DND-41 (cell line): ENCODE data around the gene TP63.

Source experiments
- CTCF ChIP-seq: IDR thresholded peaks from 2 replicates; pipeline ENCODE4 v1.5.1; 2012; ENCODE audit warnings: borderline replicate concordance, low read length, moderate library complexity, mild to moderate bottlenecking; ENCODE audit not compliant: poor library complexity, severe bottlenecking; ENCODE audit errors: extremely low read depth
- EZH2 ChIP-seq: IDR thresholded peaks from 3 replicates; pipeline ENCODE4 v1.6.1; 2012; ENCODE audit warnings: borderline replicate concordance, low read depth, mild to moderate bottlenecking, moderate library complexity, low read length, inconsistent platforms; ENCODE audit not compliant: severe bottlenecking

GRCh38 chr3:189689625-189690024, 58.4 kb downstream of the TP63 start:
- TF ChIP-seq EZH2 (no peak), CTCF (no peak)
